ENCODE measurements around the gene CELSR2. TPM values are rescaled to one million over a fixed set of nuclear protein-coding genes. Genes with fewer than 3 reads are reported as not detected.

CELSR2 gene
- total RNA-seq, 4 donors from 2014 or later: 23.4 to 57.2 (median 39.9) TPM

- no peaks in the 10 kb centered on the region for H3K27me3 ChIP-seq
- WGBS, 2 donors: 18 to 56% methylated on average over 3 to 8 of the region's 12 CpGs
- peak overlapping the region; percentile 86 to 93 (median 89) for H3K27ac ChIP-seq
- H3K4me3 ChIP-seq: peak overlapping the region in 2 of 4 donors; percentile 6 to 13
- TF ChIP-seq POLR2A (IDR thresholded peaks at IDR 0.05) (no peak), CTCF (IDR thresholded peaks at IDR 0.05) (no peak)
- H3K4me1 ChIP-seq: peaks cover 11 to 63% (median 20%) of the 10 kb centered on the region in 3 donors
- H3K9me3 ChIP-seq: no peaks in the 10 kb centered on the region
- DNase-seq: no peak
- peaks cover 4 to 83% (median 11%) of the 10 kb centered on the region in 3 donors for H3K36me3 ChIP-seq
- intact Hi-C loops (cut with DNase I): no loop called here
Measured at GRCh38 chr1:109263234-109263596, 13.9 kb downstream of the CELSR2 start.

- 50 to 65% methylated on average over 10 to 14 of the region's 29 CpGs for WGBS, 2 donors
- peaks cover 11 to 59% (median 20%) of the 10 kb centered on the region in 3 donors for H3K4me1 ChIP-seq
- H3K9me3 ChIP-seq: no peaks in the 10 kb centered on the region
- TF ChIP-seq POLR2A (IDR thresholded peaks at IDR 0.05) (no peak), CTCF (IDR thresholded peaks at IDR 0.05) (peak; percentile 79 to 100 (median 98))
- H3K36me3 ChIP-seq: peaks cover 4 to 83% (median 17%) of the 10 kb centered on the region in 3 donors
- H3K27me3 ChIP-seq: no peaks in the 10 kb centered on the region
- peak overlapping the region; percentile 86 to 93 (median 89) for H3K27ac ChIP-seq
- peak overlapping the region in 1 of 4 donors; percentile 13 for H3K4me3 ChIP-seq
- peak; percentile 39 for DNase-seq
- intact Hi-C loops (cut with DNase I): no loop called here
Measured at GRCh38 chr1:109263597-109264378, 14.4 kb downstream of the CELSR2 start.

- intact Hi-C loops (cut with DNase I): no loop called here
- peaks cover 11 to 54% (median 20%) of the 10 kb centered on the region in 3 donors for H3K4me1 ChIP-seq
- WGBS, 2 donors: 100% methylated on average over 1 to 2 of the region's 9 CpGs
- TF ChIP-seq CTCF (IDR thresholded peaks at IDR 0.05) (no peak), POLR2A (IDR thresholded peaks at IDR 0.05) (no peak)
- H3K9me3 ChIP-seq: no peaks in the 10 kb centered on the region
- no peak for DNase-seq
- H3K4me3 ChIP-seq: no peak overlapping the region
- H3K27ac ChIP-seq: peak overlapping the region in 3 of 4 donors; percentile 86 to 93 (median 90)
- H3K27me3 ChIP-seq: no peaks in the 10 kb centered on the region
- H3K36me3 ChIP-seq: peaks cover 4 to 83% (median 17%) of the 10 kb centered on the region in 3 donors
Measured at GRCh38 chr1:109264379-109264755, 15.0 kb downstream of the CELSR2 start.

- TF ChIP-seq CTCF (IDR thresholded peaks at IDR 0.05) (no peak), POLR2A (IDR thresholded peaks at IDR 0.05) (no peak)
- intact Hi-C loops (cut with DNase I): no loop called here
- H3K27ac ChIP-seq: peak overlapping the region in 1 of 4 donors; percentile 90
- H3K27me3 ChIP-seq: no peaks in the 10 kb centered on the region
- no peak for DNase-seq
- no peak overlapping the region for H3K4me3 ChIP-seq
- peaks cover 4 to 84% (median 17%) of the 10 kb centered on the region in 3 donors for H3K36me3 ChIP-seq
- 70% methylated on average over 3 of the region's 4 CpGs; no CpG with 5 or more reads in 1 of the 2 donors for WGBS, 2 donors
- peaks cover 11 to 49% (median 20%) of the 10 kb centered on the region in 3 donors for H3K4me1 ChIP-seq
- H3K9me3 ChIP-seq: no peaks in the 10 kb centered on the region
Measured at GRCh38 chr1:109265016-109265415, 15.7 kb downstream of the CELSR2 start.

- TF ChIP-seq CTCF (IDR thresholded peaks at IDR 0.05) (no peak), POLR2A (IDR thresholded peaks at IDR 0.05) (no peak)
- no peak for DNase-seq
- Histone ChIP-seq H3K4me1 (peaks cover 11 to 49% (median 20%) of the 10 kb centered on the region in 3 donors), H3K4me3 (no peak overlapping the region), H3K27me3 (no peaks in the 10 kb centered on the region), H3K9me3 (no peaks in the 10 kb centered on the region), H3K27ac (peak overlapping the region in 2 of 4 donors; percentile 25 to 75), H3K36me3 (peaks cover 4 to 84% (median 17%) of the 10 kb centered on the region in 3 donors)
- intact Hi-C loops (cut with DNase I): no loop called here
- WGBS, 2 donors: 90 to 100% methylated on average over 2 to 3 of the region's 13 CpGs
Measured at GRCh38 chr1:109265741-109266330, 16.5 kb downstream of the CELSR2 start.

Measured in esophagus squamous epithelium (tissue), 5 donors.